Uterus (tissue), 4 donors: ENCODE data around the gene AGT. TPM values are rescaled to one million over a fixed set of nuclear protein-coding genes. Genes with fewer than 3 reads are reported as not detected.

Source experiments
- DNase-seq, 2 donors: peaks; one replicate each; pipeline ENCODE4 v3.0.0-alpha.2; 2019 to 2020
- H3K27ac ChIP-seq, 2 donors: fragments of 200-600 bp; sonication (generic); 1 replicate in 1 of 2; 2 replicates in 1 of 2; pipeline ENCODE4 v1.5.1; 2016 to 2018
- H3K27me3 ChIP-seq, 2 donors: fragments of 200-600 bp; sonication (generic); one replicate each; pipeline ENCODE4 v1.5.1; 2018 to 2019; ENCODE audit warnings: control low read depth in 1 of 2
- H3K36me3 ChIP-seq, 2 donors: fragments of 200-600 bp; sonication (generic); one replicate each; pipeline ENCODE4 v1.5.1; 2019; ENCODE audit warnings: control low read depth in 1 of 2
- H3K4me1 ChIP-seq, 2 donors: fragments of 200-600 bp; sonication (generic); one replicate each; pipeline ENCODE4 v1.5.1; 2018 to 2019; ENCODE audit warnings: control low read depth in 1 of 2
- H3K4me3 ChIP-seq, 2 donors: fragments of 200-600 bp; sonication (generic); 1 replicate in 1 of 2; 2 replicates in 1 of 2; pipeline ENCODE4 v1.5.1; 2018 to 2019; ENCODE audit warnings: mild to moderate bottlenecking in 1 of 2
- H3K9me3 ChIP-seq, 2 donors: fragments of 200-600 bp; sonication (generic); one replicate each; pipeline ENCODE4 v1.5.1; 2019; ENCODE audit warnings: control low read depth in 1 of 2
- POLR2A ChIP-seq, 2 donors: fragments of 450-650 bp; IDR thresholded peaks; one replicate each; pipeline ENCODE4 v1.6.1; 2016; ENCODE audit warnings: antibody characterized with exemption in 2 of 2, mild to moderate bottlenecking in 1 of 2, moderate library complexity in 1 of 2
- intact Hi-C: fragments of 100-400 bp; cut with DNase I; formaldehyde crosslinking; loops from one replicate; pipeline ENCODE4 v1.15.1; 2023; ENCODE audit warnings: low total_unique reads
- total RNA-seq, 4 donors: library from RNA; depleted of rRNA in 3 of 4; stranded (reverse); fragments of >200 nt in 3 of 4; gene quantifications; one replicate each; pipeline versions ENCODE4 v1.1.0 to v1.2.4, GENCODE V29; 2014 to 2023
- TF ChIP-seq, protein P1 (sequence below), 4 experiments: fragments of 200-600 bp in 2 of 4; fragments of 450-650 bp in 2 of 4; sonication (generic) in 2 of 4; IDR thresholded peaks; one replicate each; pipeline ENCODE4 v1.5.1; 2016 to 2019; ENCODE audit warnings: antibody characterized with exemption in 4 of 4, mild to moderate bottlenecking in 2 of 4, moderate library complexity in 1 of 4
- donor health status: DM: yes; HTN: yes; CAD: no.

Gene AGT
- total RNA-seq, 4 donors from 2014 or later, result 0.77 to 7.6 (median 2.5) TPM

- H3K36me3 ChIP-seq, result no peaks in the 10 kb centered on the region
- TF ChIP-seq POLR2A (IDR thresholded peaks at IDR 0.05), result no peak
- TF ChIP-seq, protein P1, sequence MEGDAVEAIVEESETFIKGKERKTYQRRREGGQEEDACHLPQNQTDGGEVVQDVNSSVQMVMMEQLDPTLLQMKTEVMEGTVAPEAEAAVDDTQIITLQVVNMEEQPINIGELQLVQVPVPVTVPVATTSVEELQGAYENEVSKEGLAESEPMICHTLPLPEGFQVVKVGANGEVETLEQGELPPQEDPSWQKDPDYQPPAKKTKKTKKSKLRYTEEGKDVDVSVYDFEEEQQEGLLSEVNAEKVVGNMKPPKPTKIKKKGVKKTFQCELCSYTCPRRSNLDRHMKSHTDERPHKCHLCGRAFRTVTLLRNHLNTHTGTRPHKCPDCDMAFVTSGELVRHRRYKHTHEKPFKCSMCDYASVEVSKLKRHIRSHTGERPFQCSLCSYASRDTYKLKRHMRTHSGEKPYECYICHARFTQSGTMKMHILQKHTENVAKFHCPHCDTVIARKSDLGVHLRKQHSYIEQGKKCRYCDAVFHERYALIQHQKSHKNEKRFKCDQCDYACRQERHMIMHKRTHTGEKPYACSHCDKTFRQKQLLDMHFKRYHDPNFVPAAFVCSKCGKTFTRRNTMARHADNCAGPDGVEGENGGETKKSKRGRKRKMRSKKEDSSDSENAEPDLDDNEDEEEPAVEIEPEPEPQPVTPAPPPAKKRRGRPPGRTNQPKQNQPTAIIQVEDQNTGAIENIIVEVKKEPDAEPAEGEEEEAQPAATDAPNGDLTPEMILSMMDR (IDR thresholded peaks at IDR 0.05), result no peak
- no peaks in the 10 kb centered on the region for H3K4me1 ChIP-seq
- no peak for DNase-seq
- no peaks in the 10 kb centered on the region for H3K9me3 ChIP-seq
- H3K27ac ChIP-seq, result no peak overlapping the region
- intact Hi-C loops, result no loop called here
- no peak overlapping the region for H3K4me3 ChIP-seq
- no peaks in the 10 kb centered on the region for H3K27me3 ChIP-seq
Measured at GRCh38 chr1:230705289-230706019, 8.5 kb downstream of the AGT start.

- H3K4me1 ChIP-seq, result no peaks in the 10 kb centered on the region
- no peaks in the 10 kb centered on the region for H3K36me3 ChIP-seq
- intact Hi-C loops, result no loop called here
- no peaks in the 10 kb centered on the region for H3K9me3 ChIP-seq
- TF ChIP-seq POLR2A (IDR thresholded peaks at IDR 0.05), result no peak
- TF ChIP-seq, protein P1 (IDR thresholded peaks at IDR 0.05), result no peak
- H3K27ac ChIP-seq, result no peak overlapping the region
- no peak overlapping the region for H3K4me3 ChIP-seq
- DNase-seq, result no peak
- H3K27me3 ChIP-seq, result no peaks in the 10 kb centered on the region
Measured at GRCh38 chr1:230704830-230705229, 9.1 kb downstream of the AGT start.

DNA sequence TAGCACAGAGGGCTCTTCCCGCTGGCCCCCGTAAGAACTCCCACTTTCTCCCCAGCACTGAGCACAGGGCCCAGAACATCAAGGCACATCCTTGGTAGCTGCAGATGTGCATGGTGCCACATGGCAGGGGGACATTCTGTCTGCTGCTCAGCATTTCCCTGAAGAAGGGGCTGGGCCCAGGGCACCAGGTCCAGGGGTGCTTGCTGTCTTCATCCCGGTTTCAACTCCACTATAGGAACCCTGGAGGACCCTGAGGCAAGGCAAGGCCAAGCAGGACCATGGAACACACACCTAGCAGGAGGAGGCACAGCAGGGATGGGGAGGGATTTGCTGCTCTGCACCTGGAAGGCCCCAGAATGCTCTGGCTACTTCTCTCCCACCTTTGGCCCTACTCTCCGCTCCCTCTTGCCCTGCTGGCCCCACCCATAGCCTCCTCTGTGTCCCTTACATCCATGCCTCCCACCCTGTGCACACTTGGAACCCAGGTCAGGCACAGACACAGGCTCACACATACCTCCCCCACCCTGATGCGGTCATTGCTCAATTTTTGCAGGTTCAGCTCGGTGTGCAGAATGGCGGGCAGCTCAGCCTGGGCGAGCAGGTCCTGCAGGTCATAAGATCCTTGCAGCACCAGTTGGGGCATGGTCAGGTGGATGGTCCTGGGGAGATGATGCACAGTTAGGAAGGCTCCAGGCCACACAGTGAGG is 10.1 kb downstream of the AGT start:
- H3K4me1 ChIP-seq, result no peaks in the 10 kb centered on the region
- H3K9me3 ChIP-seq, result no peaks in the 10 kb centered on the region
- no peak for DNase-seq
- intact Hi-C loops, result no loop called here
- no peaks in the 10 kb centered on the region for H3K36me3 ChIP-seq
- no peak overlapping the region for H3K4me3 ChIP-seq
- no peak overlapping the region for H3K27ac ChIP-seq
- TF ChIP-seq, protein P1 (IDR thresholded peaks at IDR 0.05), result no peak
- no peak for TF ChIP-seq POLR2A (IDR thresholded peaks at IDR 0.05)
- no peaks in the 10 kb centered on the region for H3K27me3 ChIP-seq

DNA sequence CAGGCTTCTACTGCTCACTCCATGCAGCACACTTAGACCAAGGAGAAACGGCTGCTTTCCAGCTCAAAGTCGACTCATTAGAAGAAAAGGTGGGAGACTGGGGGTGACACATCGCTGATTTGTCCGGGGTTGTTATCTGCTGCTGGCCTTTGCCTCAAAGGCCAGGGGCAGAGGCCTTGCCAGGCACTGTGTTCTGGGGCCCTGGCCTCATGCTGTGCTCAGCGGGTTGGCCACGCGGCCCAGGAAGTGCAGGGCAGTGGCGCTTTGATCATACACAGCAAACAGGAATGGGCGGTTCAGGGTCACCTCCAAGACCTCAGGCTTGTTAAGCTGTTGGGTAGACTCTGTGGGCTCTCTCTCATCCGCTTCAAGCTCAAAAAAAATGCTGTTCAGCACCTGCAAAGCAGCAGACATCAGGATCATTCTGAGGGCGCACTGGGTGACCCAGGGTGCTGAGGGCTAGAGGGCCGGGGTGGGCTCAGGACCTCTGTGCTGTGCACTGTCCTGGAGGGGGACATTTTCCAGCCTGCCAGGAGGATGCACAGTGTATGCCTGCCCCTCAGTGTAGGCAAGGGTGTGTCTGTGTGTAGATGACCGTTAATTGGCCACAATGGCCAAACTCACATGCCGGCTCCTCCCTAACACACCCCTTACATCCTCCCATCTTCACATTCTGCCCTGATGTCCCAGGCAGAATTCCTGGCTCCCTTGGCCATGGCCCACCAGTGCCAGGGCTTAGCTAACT is 10.8 kb downstream of the AGT start:
- TF ChIP-seq, protein P1 (IDR thresholded peaks at IDR 0.05), result no peak
- no peak for TF ChIP-seq POLR2A (IDR thresholded peaks at IDR 0.05)
- Histone ChIP-seq H3K4me1 (no peaks in the 10 kb centered on the region), H3K27ac (no peak overlapping the region), H3K36me3 (no peaks in the 10 kb centered on the region), H3K9me3 (no peaks in the 10 kb centered on the region), H3K4me3 (no peak overlapping the region), H3K27me3 (no peaks in the 10 kb centered on the region)
- intact Hi-C loops, result no loop called here
- DNase-seq, result no peak
